Fibroblast of skin of left biceps (primary cell): Measurements from ENCODE around the gene PBRM1.

ENCODE experiments used
- DNase-seq, 2 experiments: peaks; one replicate each; pipeline ENCODE4 v3.0.0-alpha.2; 2013; ENCODE audit warnings: low read depth in 2 of 2

Gene PBRM1

DNA sequence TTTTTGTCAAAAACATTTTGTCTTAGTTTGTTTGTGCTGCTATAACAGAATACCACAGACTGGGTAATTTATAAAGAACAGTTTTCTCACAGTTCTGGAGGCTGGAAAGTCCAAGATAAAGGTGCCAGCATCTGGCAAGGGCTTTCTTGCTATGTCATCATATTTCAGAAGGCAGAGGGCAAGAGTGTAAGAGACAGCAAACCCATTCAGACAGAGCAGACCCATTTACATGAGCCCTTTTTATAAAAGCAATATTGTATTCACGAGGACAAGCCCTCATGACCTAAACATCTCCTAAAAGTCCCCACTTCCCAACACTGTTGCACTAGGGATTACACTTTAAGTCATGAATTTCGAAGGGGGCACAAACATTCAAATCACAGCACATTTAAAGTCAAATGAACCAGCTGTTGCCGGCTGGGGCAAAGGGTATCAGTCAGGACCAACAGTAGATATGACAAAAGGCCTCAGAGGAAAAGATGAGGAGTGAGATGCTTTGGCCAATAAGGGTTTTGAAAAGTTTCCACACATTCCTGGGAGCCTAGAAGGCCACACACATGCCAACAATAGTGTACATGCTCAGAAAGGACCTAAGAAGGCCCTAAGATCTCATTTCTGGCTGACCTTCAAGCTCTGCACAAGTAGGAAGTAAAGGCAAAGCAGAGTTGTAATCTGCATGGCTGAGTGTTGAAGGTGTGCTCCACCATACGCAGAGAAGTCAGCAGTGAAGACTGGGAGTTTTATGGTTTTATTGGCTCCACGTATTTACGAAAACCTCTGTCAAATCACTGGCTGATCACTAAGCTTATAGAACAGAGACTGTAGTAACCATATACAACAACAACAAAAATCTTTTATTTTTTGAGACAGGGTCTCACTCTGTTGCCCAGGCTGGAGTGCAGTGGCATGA, 111.4 kb downstream of the PBRM1 start:
- no peak for DNase-seq

- DNase-seq = no peak
Measured at GRCh38 chr3:52572221-52572620, 113.5 kb downstream of the PBRM1 start.

DNA sequence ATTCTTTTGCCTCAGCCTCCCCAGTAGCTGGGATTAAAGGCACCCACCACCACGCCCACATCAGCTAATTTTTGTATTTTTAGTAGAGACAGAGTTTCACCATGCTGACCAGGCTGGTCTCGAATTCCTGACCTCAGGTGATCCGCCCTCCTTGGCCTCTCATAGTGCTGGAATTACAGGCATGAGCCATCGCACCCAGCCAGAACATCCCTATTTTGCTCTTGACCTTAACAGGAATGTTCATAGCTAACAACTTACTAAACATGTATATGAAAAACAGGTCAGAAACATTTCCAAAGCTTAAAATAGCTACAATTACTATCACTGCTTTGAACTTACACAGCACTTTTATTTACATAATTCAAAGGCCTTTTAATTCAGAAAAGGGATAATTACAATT, 115.6 kb downstream of the PBRM1 start:
- no peak for DNase-seq

DNA sequence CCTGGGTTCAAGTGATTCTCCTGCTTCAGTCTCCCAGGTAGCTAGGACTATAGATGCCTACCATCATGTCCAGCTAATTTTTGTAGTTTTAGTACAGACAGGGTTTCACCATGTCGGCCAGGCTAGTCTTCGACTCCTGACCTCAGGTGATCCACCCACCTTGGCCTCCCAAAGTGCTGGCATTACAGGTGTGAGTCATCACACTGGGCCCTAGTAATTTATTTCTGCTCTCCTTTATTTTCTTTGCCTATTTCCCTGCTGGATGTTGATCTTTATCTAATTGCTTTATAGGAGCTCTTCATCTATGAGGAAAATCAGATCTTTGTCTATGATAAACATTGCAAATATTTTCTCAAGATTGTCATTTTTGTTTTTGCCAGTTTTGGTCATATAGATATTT, 117.6 kb downstream of the PBRM1 start:
- DNase-seq = no peak

DNA sequence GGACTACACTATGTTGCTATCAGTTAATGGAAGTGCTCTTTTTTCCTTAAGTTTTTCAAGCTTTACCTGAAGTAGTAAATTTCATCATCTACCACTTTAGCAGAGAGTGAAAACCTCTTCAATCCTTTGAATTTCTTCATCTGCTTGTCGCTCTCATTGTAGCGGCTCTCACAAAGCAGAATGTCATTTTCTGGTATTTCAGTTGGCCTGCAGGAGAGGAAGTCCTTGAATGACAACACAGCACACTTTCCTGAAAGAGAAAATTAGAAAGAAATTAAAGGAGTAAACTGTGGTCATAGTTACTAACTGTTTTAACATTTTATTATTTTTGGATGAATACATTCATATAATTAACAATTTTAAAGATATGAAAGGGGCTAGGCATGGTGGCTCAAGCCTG, 121.7 kb downstream of the PBRM1 start:
- no peak for DNase-seq

DNA sequence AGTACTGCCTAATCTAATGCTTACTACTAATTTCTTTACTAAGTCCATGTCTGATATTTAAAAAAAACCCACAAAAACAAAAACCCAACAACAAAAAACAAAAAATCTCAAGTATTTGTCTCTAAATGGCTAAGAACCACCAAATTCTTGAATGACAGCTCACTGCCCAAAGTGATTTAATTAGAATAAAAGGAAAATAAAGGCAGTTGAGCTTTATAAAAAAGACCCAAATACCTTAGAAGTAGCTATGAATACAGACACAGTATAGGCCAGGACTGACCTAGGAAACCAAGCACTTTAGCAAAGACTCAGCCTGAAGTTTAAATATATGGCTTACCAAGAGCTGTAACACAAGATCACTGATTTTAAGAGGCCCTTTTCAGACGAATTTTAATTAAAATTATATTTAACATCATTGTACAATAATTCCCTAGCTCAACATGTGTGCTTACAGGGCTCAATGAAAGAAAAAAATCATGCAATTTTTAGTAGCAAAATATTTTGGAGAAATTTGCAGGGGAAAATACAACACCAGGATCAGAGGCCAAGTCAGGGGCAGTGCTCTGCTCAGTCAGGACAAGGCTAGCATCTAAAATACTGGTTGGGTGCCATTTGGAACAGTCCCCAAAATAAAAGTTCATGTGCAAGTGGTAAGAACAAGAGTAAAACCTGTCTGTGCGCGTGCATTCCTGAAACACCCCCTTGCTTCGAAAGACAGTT, 124.5 kb downstream of the PBRM1 start:
- no peak for DNase-seq

DNA sequence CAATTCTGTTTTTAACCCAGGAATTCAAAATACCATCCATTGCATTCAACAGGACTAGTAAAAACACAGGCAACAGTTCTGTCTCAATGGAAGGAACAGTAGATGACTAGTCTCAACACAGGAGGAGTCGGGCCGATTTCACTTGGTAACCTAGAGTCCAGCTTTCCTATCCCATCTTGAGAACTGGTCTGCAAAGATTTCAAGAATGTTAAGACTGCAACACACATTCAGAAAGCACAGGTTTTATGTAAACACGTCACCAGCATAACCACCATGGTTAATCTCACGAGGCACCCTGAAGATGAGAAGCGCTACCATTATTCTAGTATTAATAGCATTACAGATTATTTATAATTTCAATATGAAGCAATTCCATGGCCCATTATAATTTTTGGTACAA, 127.3 kb downstream of the PBRM1 start:
- DNase-seq = no peak

GRCh38 chr3:52557011-52557960, 128.4 kb downstream of the PBRM1 start:
- no peak for DNase-seq

GRCh38 chr3:52555056-52555455, 130.7 kb downstream of the PBRM1 start:
- DNase-seq = no peak

- no peak for DNase-seq
Measured at GRCh38 chr3:52554026-52554755, 131.5 kb downstream of the PBRM1 start.

GRCh38 chr3:52552089-52552488, 133.6 kb downstream of the PBRM1 start:
- DNase-seq = no peak

DNA sequence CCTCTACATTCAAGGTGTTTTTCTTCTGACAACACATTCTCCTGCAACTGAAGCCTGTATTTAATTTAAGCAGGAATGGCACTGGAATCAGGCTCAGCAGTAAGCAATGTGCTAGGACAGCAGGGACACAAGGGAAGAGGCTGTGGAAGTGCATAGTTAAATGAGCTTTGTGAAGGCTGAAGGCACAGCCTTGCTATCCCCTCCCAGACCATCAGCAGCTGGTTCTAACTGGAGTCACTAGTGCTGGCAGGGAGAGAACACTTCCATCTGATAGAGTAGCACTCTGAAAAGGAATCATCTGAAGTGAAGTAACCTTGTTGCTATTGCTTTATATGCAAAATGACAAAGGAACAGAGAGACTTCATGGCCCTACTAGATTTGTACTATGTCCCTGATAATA, 134.6 kb downstream of the PBRM1 start:
- DNase-seq = no peak

DNA sequence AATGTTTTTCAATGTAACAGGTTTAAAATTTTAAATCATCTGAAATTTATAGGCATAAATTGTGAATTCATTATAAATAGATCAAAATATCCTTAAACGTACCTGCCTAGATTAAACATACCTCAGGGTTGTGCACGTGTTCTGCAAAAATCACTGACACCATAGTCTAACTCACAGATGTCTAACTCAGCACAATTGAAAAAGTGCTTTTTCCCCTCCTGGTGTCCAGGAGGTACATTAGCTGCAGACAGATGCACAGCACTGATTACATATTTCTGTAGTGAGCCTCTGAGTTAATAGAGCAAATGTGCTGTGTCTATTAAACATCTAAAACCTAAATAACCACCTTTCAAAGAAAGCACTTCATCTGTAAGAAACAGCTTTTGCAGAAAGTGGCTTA, 138.6 kb downstream of the PBRM1 start:
- DNase-seq = no peak

DNA sequence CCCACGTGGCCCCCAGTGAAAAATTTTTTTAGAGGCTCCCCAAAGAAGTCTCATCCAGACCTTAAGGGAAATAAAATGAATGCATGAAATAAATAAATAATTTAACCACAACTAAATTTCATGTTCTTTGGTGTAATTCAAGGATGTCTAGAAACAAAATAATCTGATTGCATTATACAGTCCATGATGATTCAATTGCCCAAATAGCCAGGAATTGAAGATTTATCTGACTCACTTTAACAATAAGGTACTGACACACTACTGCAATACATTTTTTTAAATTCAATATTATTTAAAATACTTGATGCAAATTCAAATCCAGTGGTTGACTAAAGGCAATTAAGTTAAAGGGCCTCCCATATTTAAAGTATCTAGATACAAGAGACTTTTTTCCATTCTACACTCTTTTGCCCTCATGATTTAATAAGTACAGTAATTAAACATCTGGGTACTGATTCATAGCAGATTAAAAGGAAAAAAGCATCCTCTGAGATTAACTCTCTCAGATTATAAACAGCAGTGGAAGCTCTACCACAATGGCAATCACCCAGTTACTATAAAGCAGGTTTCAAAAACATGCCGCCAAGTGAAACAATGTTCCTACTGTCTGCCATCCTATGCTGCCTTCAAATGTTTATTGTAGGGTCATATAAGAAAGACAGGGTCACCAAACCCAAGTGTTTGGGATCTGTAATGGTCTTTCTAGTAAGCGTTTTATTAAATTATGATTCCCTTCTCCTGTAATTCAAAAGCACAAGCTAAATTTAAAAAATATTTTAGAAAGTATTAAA, 139.4 kb downstream of the PBRM1 start:
- no peak for DNase-seq

DNA sequence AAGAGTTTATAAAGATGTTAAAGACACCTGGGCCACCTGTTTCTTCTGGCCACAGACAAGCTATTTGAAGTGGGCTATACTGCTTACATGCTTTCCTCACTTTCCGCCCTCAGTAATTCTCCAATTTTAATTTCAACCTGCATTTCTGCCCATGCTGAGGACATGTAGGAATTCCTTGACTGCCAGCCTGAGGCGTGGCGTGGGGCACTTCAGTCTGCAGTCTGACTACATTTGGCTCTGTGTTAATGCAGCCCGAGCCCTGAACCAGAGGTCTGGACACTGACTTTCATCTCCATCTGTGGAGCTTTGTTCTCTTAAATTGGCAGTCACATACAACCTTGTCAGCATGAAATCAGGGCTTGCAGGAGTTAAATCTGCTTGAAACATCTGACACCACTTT, 140.8 kb downstream of the PBRM1 start:
- DNase-seq = no peak

- no peak for DNase-seq
Measured at GRCh38 chr3:52541050-52541449, 144.7 kb downstream of the PBRM1 start.

GRCh38 chr3:52539010-52539653, 146.6 kb downstream of the PBRM1 start:
- no peak for DNase-seq

- no peak for DNase-seq
Measured at GRCh38 chr3:52537726-52538421, 147.8 kb downstream of the PBRM1 start.

DNA sequence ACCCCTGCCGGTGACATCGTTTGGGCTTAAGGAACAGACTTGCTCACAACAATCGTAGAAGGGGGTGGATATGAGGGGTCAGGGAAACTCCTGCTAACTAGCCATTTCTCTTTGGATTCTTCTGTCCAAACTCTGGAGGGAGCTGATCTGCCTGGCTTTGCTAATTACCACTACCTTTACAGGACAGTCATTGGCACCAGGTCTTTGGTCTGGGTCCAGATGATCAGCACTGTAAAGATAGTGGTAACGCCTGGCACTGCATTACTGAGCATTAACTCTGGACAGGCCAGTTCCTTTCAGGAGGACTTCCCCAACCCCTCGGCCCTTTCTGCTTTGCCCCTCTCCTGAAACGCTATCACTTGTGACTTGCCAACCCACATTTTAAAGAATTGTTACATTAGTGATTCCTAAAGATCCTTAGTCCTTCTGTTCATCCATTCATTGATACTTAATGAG, 148.5 kb downstream of the PBRM1 start:
- DNase-seq = no peak
